GM23338 (cell line): ENCODE measurements around the gene PARL. TPM values are rescaled to one million over a fixed set of nuclear protein-coding genes. Genes with fewer than 3 reads are reported as not detected.

Experiments
- ATAC-seq: fragments of 200-7000 bp; cut with Tn5 transposase; 3 replicates; pipeline ENCODE4 v1.9.1; 2020
- DNase-seq: peaks from one replicate; pipeline ENCODE4 v3.0.0-alpha.2; 2015; ENCODE audit warnings: low spot score
- H2AFZ ChIP-seq: fragments of 200-600 bp; sonication (generic); 2 replicates; pipeline ENCODE4 v1.8.0; 2016; ENCODE audit warnings: antibody characterized with exemption, mild to moderate bottlenecking, moderate library complexity
- H3F3A ChIP-seq: fragments of 200-600 bp; sonication (generic); replicated peaks from 2 replicates; pipeline ENCODE4 v1.8.0; 2017; ENCODE audit warnings: antibody characterized with exemption, mixed run types, low read depth
- H3K27ac ChIP-seq: fragments of 200-600 bp; sonication (generic); 2 replicates; pipeline ENCODE4 v1.6.1; 2016; ENCODE audit warnings: low read depth
- H3K27me3 ChIP-seq: fragments of 200-600 bp; sonication (generic); 2 replicates; pipeline ENCODE4 v1.8.0; 2016; ENCODE audit warnings: mild to moderate bottlenecking, mixed run types, moderate library complexity; ENCODE audit not compliant: insufficient read depth
- H3K36me3 ChIP-seq: fragments of 200-600 bp; sonication (generic); 2 replicates; pipeline ENCODE4 v1.8.0; 2016; ENCODE audit warnings: mild to moderate bottlenecking; ENCODE audit not compliant: insufficient read depth
- H3K4me1 ChIP-seq: fragments of 200-600 bp; sonication (generic); 2 replicates; pipeline ENCODE4 v1.8.0; 2016; ENCODE audit warnings: mild to moderate bottlenecking, moderate library complexity; ENCODE audit not compliant: insufficient read depth
- H3K4me2 ChIP-seq: fragments of 200-600 bp; sonication (generic); 2 replicates; pipeline ENCODE4 v1.7.1; 2017; ENCODE audit warnings: mixed run types
- H3K4me3 ChIP-seq: fragments of 200-600 bp; sonication (generic); 2 replicates; pipeline ENCODE4 v1.6.1; 2016; ENCODE audit warnings: mixed run types
- H3K79me2 ChIP-seq: fragments of 200-600 bp; sonication (generic); replicated peaks from 2 replicates; pipeline ENCODE4 v1.8.0; 2017; ENCODE audit warnings: mild to moderate bottlenecking; ENCODE audit not compliant: insufficient read depth
- H3K9me2 ChIP-seq: fragments of 200-600 bp; sonication (generic); 2 replicates; pipeline ENCODE4 v1.8.0; 2017; ENCODE audit not compliant: insufficient read depth
- H4K20me1 ChIP-seq: fragments of 200-600 bp; sonication (generic); replicated peaks from 2 replicates; pipeline ENCODE4 v1.8.0; 2017; ENCODE audit warnings: mild to moderate bottlenecking; ENCODE audit not compliant: insufficient read depth
- H3K27ac Mint-ChIP-seq: 2 replicates; pipeline ENCODE4 v1.8.0; 2020; ENCODE audit warnings: inconsistent platforms, mild to moderate bottlenecking, moderate library complexity, mixed read lengths
- H3K27me3 Mint-ChIP-seq: 3 replicates; pipeline ENCODE4 v1.8.0; 2022; ENCODE audit warnings: low read depth, mild to moderate bottlenecking, moderate library complexity, mixed read lengths, inconsistent platforms; ENCODE audit not compliant: insufficient read depth, poor library complexity
- H3K36me3 Mint-ChIP-seq: 3 replicates; pipeline ENCODE4 v1.8.0; 2021; ENCODE audit warnings: low read depth, mild to moderate bottlenecking, inconsistent platforms, moderate library complexity, mixed read lengths
- H3K4me1 Mint-ChIP-seq: 3 replicates; pipeline ENCODE4 v1.8.0; 2020; ENCODE audit warnings: mild to moderate bottlenecking, inconsistent platforms, mixed read lengths
- H3K4me3 Mint-ChIP-seq: 3 replicates; pipeline ENCODE4 v1.8.0; 2021; ENCODE audit warnings: moderate library complexity, mild to moderate bottlenecking, inconsistent platforms, mixed read lengths
- H3K9me3 Mint-ChIP-seq: 3 replicates; pipeline ENCODE4 v1.8.0; 2020; ENCODE audit warnings: moderate library complexity, mild to moderate bottlenecking, inconsistent platforms, mixed read lengths
- EZH2phosphoT487 ChIP-seq: fragments of 200-600 bp; sonication (generic); IDR thresholded peaks from one replicate; pipeline ENCODE4 v1.8.1; 2018; ENCODE audit warnings: antibody characterized with exemption; ENCODE audit not compliant: unreplicated experiment
- JUNB ChIP-seq: IDR thresholded peaks from one replicate; pipeline ENCODE4 v1.6.1; 2016; ENCODE audit warnings: antibody characterized with exemption; ENCODE audit not compliant: unreplicated experiment
- NANOG ChIP-seq: IDR thresholded peaks from 2 replicates; pipeline ENCODE4 v1.6.1; 2016; ENCODE audit warnings: antibody characterized with exemption, borderline replicate concordance
- POLR2AphosphoS5 ChIP-seq: IDR thresholded peaks from 2 replicates; pipeline ENCODE4 v1.6.1; 2016; ENCODE audit warnings: antibody characterized with exemption, low read depth
- ZNF114 ChIP-seq: fragments of 250-450 bp; sonication (Bioruptor Pico); IDR thresholded peaks from 2 replicates; pipeline ENCODE4 v1.5.0; 2020; ENCODE audit warnings: mild to moderate bottlenecking, moderate library complexity
- polyA plus RNA-seq: library from polyadenylated mRNA; unstranded; fragments of >200 nt; fragmentation: Nextera tagmentation; extraction: Ambion mirVana; gene quantifications from 2 replicates; pipeline ENCODE4 v1.2.1, GENCODE V29; 2016
- total RNA-seq: library from RNA; depleted of rRNA; stranded (reverse); fragments of >200 nt; shearing (Covaris generic); gene quantifications from 2 replicates; pipeline ENCODE4 v1.2.3, GENCODE V29; 2014
- TF ChIP-seq, protein P1 (sequence below): fragments of 250-450 bp; sonication (Bioruptor Pico); IDR thresholded peaks from 2 replicates; pipeline ENCODE4 v1.5.0; 2020; ENCODE audit warnings: mild to moderate bottlenecking, moderate library complexity
- TF ChIP-seq, protein P2 (sequence below): IDR thresholded peaks from 2 replicates; pipeline ENCODE4 v1.6.1; 2016; ENCODE audit warnings: antibody characterized with exemption

PARL gene
- total and polyA plus RNA-seq, 2 experiments from 2014 or later: 67.5 to 78.7 TPM

DNA sequence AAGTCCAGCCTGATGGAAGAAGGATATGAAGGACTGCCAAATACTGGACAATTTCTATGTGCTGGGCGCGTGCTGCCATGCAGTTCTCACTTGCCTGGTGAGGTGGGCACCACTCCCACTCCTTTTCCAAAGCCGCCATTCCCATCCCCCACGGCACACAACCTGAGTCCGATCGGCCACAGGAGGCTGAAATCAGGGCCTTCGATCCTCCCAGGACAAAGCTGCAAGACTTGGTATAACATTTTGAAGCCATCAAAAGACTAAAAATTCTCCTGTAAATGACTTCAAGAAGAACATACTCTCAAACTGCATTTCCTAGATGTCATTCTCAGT, 56.2 kb downstream of the PARL start (continued):
- TF ChIP-seq, protein P1, sequence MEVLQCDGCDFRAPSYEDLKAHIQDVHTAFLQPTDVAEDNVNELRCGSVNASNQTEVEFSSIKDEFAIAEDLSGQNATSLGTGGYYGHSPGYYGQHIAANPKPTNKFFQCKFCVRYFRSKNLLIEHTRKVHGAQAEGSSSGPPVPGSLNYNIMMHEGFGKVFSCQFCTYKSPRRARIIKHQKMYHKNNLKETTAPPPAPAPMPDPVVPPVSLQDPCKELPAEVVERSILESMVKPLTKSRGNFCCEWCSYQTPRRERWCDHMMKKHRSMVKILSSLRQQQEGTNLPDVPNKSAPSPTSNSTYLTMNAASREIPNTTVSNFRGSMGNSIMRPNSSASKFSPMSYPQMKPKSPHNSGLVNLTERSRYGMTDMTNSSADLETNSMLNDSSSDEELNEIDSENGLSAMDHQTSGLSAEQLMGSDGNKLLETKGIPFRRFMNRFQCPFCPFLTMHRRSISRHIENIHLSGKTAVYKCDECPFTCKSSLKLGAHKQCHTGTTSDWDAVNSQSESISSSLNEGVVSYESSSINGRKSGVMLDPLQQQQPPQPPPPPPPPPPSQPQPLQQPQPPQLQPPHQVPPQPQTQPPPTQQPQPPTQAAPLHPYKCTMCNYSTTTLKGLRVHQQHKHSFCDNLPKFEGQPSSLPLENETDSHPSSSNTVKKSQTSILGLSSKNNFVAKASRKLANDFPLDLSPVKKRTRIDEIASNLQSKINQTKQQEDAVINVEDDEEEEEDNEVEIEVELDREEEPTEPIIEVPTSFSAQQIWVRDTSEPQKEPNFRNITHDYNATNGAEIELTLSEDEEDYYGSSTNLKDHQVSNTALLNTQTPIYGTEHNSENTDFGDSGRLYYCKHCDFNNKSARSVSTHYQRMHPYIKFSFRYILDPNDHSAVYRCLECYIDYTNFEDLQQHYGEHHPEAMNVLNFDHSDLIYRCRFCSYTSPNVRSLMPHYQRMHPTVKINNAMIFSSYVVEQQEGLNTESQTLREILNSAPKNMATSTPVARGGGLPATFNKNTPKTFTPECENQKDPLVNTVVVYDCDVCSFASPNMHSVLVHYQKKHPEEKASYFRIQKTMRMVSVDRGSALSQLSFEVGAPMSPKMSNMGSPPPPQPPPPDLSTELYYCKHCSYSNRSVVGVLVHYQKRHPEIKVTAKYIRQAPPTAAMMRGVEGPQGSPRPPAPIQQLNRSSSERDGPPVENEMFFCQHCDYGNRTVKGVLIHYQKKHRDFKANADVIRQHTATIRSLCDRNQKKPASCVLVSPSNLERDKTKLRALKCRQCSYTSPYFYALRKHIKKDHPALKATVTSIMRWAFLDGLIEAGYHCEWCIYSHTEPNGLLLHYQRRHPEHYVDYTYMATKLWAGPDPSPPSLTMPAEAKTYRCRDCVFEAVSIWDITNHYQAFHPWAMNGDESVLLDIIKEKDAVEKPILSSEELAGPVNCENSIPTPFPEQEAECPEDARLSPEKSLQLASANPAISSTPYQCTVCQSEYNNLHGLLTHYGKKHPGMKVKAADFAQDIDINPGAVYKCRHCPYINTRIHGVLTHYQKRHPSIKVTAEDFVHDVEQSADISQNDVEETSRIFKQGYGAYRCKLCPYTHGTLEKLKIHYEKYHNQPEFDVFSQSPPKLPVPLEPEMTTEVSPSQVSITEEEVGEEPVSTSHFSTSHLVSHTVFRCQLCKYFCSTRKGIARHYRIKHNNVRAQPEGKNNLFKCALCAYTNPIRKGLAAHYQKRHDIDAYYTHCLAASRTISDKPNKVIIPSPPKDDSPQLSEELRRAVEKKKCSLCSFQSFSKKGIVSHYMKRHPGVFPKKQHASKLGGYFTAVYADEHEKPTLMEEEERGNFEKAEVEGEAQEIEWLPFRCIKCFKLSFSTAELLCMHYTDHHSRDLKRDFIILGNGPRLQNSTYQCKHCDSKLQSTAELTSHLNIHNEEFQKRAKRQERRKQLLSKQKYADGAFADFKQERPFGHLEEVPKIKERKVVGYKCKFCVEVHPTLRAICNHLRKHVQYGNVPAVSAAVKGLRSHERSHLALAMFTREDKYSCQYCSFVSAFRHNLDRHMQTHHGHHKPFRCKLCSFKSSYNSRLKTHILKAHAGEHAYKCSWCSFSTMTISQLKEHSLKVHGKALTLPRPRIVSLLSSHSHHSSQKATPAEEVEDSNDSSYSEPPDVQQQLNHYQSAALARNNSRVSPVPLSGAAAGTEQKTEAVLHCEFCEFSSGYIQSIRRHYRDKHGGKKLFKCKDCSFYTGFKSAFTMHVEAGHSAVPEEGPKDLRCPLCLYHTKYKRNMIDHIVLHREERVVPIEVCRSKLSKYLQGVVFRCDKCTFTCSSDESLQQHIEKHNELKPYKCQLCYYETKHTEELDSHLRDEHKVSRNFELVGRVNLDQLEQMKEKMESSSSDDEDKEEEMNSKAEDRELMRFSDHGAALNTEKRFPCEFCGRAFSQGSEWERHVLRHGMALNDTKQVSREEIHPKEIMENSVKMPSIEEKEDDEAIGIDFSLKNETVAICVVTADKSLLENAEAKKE (CRISPR knock-in tag): no peak
- TF ChIP-seq EZH2phosphoT487: no peak
- no peak for TF ChIP-seq ZNF114 (CRISPR knock-in tag)
- TF ChIP-seq NANOG: no peak
- TF ChIP-seq, protein P2, sequence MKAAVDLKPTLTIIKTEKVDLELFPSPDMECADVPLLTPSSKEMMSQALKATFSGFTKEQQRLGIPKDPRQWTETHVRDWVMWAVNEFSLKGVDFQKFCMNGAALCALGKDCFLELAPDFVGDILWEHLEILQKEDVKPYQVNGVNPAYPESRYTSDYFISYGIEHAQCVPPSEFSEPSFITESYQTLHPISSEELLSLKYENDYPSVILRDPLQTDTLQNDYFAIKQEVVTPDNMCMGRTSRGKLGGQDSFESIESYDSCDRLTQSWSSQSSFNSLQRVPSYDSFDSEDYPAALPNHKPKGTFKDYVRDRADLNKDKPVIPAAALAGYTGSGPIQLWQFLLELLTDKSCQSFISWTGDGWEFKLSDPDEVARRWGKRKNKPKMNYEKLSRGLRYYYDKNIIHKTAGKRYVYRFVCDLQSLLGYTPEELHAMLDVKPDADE: no peak

DNA sequence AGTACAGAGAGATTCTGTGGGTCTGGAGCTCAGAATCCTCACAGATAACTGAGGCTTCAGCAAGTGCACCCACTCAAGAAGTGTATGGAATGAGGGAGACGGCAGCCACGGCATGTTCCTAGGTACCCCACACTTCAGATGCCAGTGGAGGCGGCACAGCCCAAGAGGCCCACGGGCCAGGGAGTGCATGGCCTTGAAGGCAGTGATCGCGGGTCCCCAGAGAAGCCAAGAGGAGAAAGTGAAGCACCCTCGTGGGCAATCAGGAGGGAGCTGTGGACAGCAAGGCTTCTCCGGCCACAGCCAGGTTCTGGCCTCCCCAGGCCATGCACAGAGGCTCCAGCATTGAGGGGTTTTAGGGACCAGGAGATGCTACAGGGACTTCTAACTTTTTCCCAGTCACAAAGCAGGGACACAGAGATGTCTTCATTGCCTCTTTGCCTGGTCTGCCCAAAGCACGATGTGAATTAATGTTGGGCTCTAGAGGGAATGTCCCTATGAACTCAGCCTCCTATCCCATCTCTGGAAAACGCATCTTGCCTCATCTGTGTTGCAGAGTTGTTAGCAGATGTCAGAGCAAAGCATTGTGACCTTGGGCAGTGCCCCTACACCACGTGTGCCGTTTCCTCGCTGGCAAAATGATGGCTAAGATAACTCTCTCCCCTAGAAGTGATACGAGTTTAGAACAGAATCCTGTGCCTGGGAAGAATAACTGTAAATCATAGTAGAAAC, 56.7 kb downstream of the PARL start:
- DNase-seq (no peak), ATAC-seq (no peak)
- no peak overlapping the region for H3K4me3 Mint-ChIP-seq
- H4K20me1 ChIP-seq: peaks cover 7% of the 10 kb centered on the region
- peaks cover 13% of the 10 kb centered on the region for H3K27me3 ChIP-seq
- H3K36me3 ChIP-seq: no peaks in the 10 kb centered on the region
- H3K27ac Mint-ChIP-seq: no peak overlapping the region
- no peaks in the 10 kb centered on the region for H3K9me3 Mint-ChIP-seq
- H3K79me2 ChIP-seq: no peaks in the 10 kb centered on the region
- peaks cover 15% of the 10 kb centered on the region for H3F3A ChIP-seq
- peaks cover 24% of the 10 kb centered on the region for H3K4me1 Mint-ChIP-seq
- no peaks in the 10 kb centered on the region for H3K9me2 ChIP-seq
- peaks cover 13% of the 10 kb centered on the region for H3K27me3 Mint-ChIP-seq
- peaks cover 25% of the 10 kb centered on the region for H3K36me3 Mint-ChIP-seq
- H3K27ac ChIP-seq: no peak overlapping the region
- H3K4me1 ChIP-seq: peaks cover 6% of the 10 kb centered on the region
- no peak overlapping the region for H3K4me2 ChIP-seq
- no peak overlapping the region for H3K4me3 ChIP-seq
- H2AFZ ChIP-seq: no peak overlapping the region
- TF ChIP-seq, protein P1 (CRISPR knock-in tag): no peak
- no peak for TF ChIP-seq POLR2AphosphoS5
- no peak for TF ChIP-seq JUNB
